GM13976 (cell line): ENCODE measurements around the gene C14orf132.
A peak's percentile ranks its signal among the peaks of the same experiment; 100 is the strongest.

ENCODE experiments used
- DNase-seq: peaks from one replicate; pipeline ENCODE4 v3.0.0; 2012; ENCODE audit warnings: low spot score
- in situ Hi-C: fragments of 300-500 bp; cut with MboI; formaldehyde crosslinking; loops from one replicate; pipeline ENCODE4 v1.12.0; 2022; ENCODE audit warnings: low sequenced_read_pairs, mixed read lengths, inconsistent platforms; ENCODE audit not compliant: unreplicated experiment
- TF ChIP-seq, protein P1 (sequence below): IDR thresholded peaks from 2 replicates; pipeline ENCODE4 v1.5.1; 2012; ENCODE audit warnings: borderline replicate concordance, mild to moderate bottlenecking; ENCODE audit not compliant: insufficient read depth; ENCODE audit errors: extremely low read depth, missing control alignments, control extremely low read depth

C14orf132 gene

DNA sequence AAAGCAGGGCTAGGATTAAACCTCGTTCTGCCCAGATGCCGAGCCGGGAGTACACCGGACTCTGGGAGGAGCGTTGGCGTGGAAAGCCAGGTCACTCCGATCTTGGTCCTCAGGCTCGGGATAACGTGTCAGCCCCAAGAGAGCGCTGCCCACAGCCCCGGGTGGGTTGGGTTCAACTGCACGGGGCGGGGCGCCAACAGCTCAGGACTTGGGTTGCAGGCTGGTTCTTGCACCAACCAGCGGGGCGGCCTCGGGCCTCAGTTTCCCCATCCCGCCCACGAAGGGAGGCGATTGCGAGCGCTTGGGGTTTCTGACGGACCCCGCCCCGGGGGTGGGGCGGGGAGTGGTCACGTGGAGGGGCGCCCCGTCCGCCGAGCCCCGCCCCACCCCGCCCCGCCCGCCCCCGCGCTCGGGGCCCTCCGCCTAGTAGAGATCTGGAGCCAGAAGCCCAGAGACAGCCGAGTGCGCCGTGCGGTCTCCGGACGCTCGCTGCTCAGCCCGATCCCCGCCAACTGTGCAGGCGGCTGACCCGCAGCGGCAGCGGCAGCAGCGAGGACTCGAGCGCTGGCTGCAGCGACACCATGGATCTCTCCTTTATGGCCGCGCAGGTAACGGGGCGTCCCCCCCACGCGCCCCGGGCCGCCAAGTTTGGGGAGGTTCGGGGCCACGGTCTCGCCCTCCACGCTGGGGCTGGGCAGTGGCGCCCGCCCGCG is at the start of gene C14orf132:
TSS of gene C14orf132 (plus strand) at position 443 of the 713 bp plus-strand sequence. CDS start at position 582, 139 bp downstream.
- peak; percentile 83 for DNase-seq
- in situ Hi-C loops: no loop called here
- TF ChIP-seq, protein P1, sequence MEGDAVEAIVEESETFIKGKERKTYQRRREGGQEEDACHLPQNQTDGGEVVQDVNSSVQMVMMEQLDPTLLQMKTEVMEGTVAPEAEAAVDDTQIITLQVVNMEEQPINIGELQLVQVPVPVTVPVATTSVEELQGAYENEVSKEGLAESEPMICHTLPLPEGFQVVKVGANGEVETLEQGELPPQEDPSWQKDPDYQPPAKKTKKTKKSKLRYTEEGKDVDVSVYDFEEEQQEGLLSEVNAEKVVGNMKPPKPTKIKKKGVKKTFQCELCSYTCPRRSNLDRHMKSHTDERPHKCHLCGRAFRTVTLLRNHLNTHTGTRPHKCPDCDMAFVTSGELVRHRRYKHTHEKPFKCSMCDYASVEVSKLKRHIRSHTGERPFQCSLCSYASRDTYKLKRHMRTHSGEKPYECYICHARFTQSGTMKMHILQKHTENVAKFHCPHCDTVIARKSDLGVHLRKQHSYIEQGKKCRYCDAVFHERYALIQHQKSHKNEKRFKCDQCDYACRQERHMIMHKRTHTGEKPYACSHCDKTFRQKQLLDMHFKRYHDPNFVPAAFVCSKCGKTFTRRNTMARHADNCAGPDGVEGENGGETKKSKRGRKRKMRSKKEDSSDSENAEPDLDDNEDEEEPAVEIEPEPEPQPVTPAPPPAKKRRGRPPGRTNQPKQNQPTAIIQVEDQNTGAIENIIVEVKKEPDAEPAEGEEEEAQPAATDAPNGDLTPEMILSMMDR: no peak

DNA sequence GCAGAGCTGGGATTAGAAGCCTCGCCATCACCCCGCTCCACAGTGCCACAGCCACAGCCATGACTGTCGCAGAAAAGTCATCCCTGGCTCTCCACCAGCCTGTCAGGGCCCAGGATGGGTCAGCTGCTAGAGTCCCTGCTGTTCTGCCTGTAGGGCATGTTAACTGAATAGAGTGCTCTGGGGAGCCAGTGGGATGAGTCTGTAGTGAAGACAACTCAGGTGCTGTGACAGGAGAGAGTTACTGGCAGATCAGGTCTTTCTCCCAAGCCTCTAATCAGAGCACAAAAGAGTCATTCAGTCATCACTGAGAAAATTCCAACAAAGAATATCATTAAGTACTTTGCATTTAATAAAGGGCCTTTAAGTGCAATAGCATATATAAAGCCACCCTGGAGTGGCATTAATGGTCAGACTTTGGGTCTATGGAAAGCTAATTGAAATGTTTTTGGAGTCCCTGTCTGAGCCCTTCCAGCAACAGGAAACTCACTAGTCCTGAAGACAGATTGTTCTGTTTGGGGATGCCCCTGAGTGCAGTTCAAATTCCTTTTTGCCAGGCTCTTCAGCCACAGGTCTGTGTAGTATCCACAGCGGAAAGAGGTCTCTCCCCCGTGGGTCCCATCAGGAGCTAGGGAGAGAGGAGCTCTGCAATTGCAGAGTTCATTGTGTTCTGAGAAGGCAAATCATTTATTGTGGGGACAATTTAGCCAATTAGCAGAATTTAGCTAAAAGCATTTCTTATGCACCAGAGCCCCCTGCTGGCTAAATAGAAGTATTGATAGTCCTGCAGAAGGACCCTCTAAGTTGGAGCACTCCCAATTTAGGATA is 45.2 kb upstream of the C14orf132 start:
- in situ Hi-C loops: loop anchor here (10.0 kb wide), 1 partner anchor 429 kb away; no protein-coding TSS in a partner anchor
- peak; percentile 41 for DNase-seq
- TF ChIP-seq, protein P1: peak; percentile 46

DNA sequence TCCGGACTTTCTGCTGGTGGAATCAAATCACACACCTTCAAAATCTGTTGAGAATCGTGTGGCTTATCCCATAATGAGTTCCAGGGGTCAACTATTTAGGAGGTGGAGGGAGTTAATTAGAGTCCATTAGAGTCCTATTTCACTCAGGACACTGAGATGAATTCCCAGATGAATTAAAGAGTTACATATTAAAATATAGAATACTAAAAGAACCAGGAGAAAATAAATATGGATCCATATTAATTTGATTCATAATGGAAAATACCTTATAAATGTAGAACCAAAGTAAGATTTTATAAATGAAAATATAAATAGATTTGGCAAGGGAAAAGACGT is 44.6 kb upstream of the C14orf132 start:
- TF ChIP-seq, protein P1: no peak
- in situ Hi-C loops: loop anchor here (10.0 kb wide), 1 partner anchor 430 kb away; no protein-coding TSS in a partner anchor
- no peak for DNase-seq

DNA sequence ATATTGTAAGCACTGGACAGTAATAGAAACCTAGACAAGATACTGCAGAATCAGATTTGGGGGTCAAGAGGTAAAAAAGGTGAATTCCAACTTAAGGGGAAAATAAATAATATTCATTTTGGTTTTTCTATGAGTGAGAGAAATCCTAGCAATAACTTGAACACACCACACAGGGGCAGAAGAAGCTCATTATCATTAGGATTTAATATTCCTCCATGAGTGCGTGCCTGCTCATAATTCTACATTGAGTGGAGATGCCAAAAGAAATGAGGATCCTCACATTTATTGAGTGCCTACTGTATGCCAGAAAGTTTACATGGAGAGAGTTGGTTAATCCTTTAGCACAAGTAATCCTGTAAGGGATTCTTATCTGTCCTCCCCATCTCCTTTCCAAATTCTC is 40.5 kb upstream of the C14orf132 start:
- TF ChIP-seq, protein P1: no peak
- in situ Hi-C loops: loop anchor here (10.0 kb wide), 1 partner anchor 434 kb away; no protein-coding TSS in a partner anchor
- no peak for DNase-seq

DNA sequence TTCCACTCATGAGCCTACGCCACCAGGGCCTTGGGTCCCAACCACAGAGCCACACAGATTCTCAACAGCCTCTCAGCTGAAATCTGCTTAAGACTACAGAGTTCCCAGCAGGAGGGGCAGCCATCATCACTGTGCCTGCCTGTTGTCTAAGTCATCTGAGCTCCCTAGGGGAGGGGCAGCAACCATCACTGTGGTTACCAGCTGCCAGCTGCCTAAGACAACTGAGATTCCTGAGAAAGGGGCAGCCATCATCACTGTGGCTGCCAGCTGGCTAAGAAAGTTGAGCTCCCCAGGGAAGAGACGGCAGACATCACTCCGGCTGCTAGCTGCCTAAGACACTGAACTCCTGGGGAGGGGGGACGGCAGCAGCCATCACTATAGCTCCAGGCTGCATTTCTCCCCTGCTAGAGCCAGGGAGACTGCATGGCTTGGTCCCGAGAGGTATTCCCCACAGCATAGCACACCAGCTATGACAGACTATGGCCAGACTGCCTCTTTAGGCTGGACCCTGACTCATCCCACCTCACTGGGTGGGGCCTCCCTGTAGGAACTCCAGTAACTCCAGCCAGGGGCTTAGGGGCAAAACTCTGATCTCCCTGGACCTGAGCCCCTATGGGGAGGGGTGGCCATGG is 37.2 kb upstream of the C14orf132 start:
- DNase-seq: no peak
- in situ Hi-C loops: no loop called here
- TF ChIP-seq, protein P1: no peak

DNA sequence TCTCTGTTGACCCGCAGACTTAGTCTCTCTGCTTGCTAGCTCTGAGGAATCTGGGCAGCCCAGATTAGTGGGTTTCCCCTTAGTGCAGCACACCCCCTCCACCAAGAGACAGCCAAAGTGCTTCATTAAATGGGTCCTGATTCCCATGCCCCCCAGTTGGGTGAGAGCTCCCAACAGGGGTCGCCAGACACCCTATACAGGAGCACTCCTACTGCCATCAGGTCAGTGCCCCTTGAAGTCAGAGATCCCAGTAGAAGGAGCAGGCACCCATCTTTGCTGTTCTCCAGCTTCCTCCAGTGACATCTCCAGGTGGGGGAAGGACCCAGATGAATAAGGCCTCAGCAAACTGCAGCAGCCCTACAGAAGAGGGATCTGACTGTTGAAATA is 36.7 kb upstream of the C14orf132 start:
- TF ChIP-seq, protein P1: no peak
- DNase-seq: no peak
- in situ Hi-C loops: no loop called here
